Spleen (tissue), 11 donors: Measurements from ENCODE around the gene HMSD. TPM values are rescaled to one million over a fixed set of nuclear protein-coding genes. Genes with fewer than 3 reads are reported as not detected.

Source experiments
- DNase-seq: peaks from one replicate; pipeline ENCODE4 v3.0.0-alpha.2; 2020
- H3K27ac ChIP-seq, 8 donors: fragments of 200-600 bp; sonication (generic) in 7 of 8; 1 replicate in 4 of 8; 2 replicates in 4 of 8; pipeline versions ENCODE4 v1.5.0 to v1.8.0; 2016 to 2021; ENCODE audit warnings: inconsistent platforms in 4 of 8, mild to moderate bottlenecking in 4 of 8, moderate library complexity in 1 of 8
- H3K27me3 ChIP-seq, 7 donors: fragments of 200-600 bp; sonication (generic) in 6 of 7; replicated peaks in 1 of 7; 1 replicate in 4 of 7; 2 replicates in 3 of 7; pipeline versions ENCODE4 v1.5.0 to v1.8.0; 2016 to 2021; ENCODE audit warnings: inconsistent platforms in 3 of 7, mild to moderate bottlenecking in 1 of 7
- H3K36me3 ChIP-seq, 6 donors: fragments of 200-600 bp; sonication (generic) in 5 of 6; 1 replicate in 4 of 6; 2 replicates in 2 of 6; pipeline versions ENCODE4 v1.5.0 to v1.8.0; 2016 to 2021; ENCODE audit warnings: inconsistent platforms in 2 of 6
- H3K4me1 ChIP-seq, 6 donors: fragments of 200-600 bp; sonication (generic) in 5 of 6; 1 replicate in 3 of 6; 2 replicates in 3 of 6; pipeline versions ENCODE4 v1.5.0 to v1.8.0; 2016 to 2021; ENCODE audit warnings: inconsistent platforms in 3 of 6
- H3K4me3 ChIP-seq, 8 donors: fragments of 200-600 bp; sonication (generic) in 7 of 8; 1 replicate in 4 of 8; 2 replicates in 4 of 8; pipeline versions ENCODE4 v1.5.0 to v1.8.0; 2016 to 2021; ENCODE audit warnings: inconsistent platforms in 4 of 8, mild to moderate bottlenecking in 4 of 8, moderate library complexity in 2 of 8
- H3K9me3 ChIP-seq, 8 donors: fragments of 200-600 bp; sonication (generic) in 7 of 8; 1 replicate in 4 of 8; 2 replicates in 4 of 8; pipeline versions ENCODE4 v1.5.0 to v1.8.0; 2016 to 2021; ENCODE audit warnings: inconsistent platforms in 4 of 8
- POLR2A ChIP-seq, 3 donors: fragments of 450-650 bp; IDR thresholded peaks; one replicate each; pipeline ENCODE4 v1.5.1; 2017; ENCODE audit warnings: antibody characterized with exemption in 3 of 3, mild to moderate bottlenecking in 1 of 3
- POLR2AphosphoS5 ChIP-seq, 3 donors: sonication (generic); formaldehyde crosslinking; IDR thresholded peaks; one replicate each; pipeline ENCODE4 v1.5.1; 2017; ENCODE audit warnings: antibody characterized with exemption in 3 of 3
- WGBS, 5 donors: extraction: QIAGEN DNeasy Blood & Tissue Kit in 3 of 5; methylation state at CpG; one replicate each; pipeline versions ENCODE4 v1.1.5 to v1.1.7; 2013 to 2018; 5-methylcytosine and 5-hydroxymethylcytosine counted together
- intact Hi-C: fragments of 100-400 bp; cut with DNase I; formaldehyde crosslinking; loops from one replicate; pipeline ENCODE4 v1.15.0; 2023; ENCODE audit warnings: low total_unique reads
- polyA plus RNA-seq, 3 donors: library from polyadenylated mRNA; stranded (reverse); fragments of 200-250 nt; gene quantifications; one replicate each; pipeline ENCODE4 v1.2.1, GENCODE V29; 2013
- total RNA-seq, 7 donors: library from RNA; depleted of rRNA in 3 of 7; stranded (reverse); fragments of >200 nt in 3 of 7; fragmentation: NEBNext Ultra II Directional in 4 of 7; extraction: Animal tissue kit (Norgen Biotek cat#: 25700) in 4 of 7; gene quantifications; one replicate each; pipeline versions ENCODE4 v1.1.0 to v1.2.1, GENCODE V29; 2016 to 2021
- TF ChIP-seq, protein P1 (sequence below), 11 experiments: fragments of 200-600 bp in 7 of 11; fragments of 450-650 bp in 4 of 11; sonication (generic) in 4 of 11; IDR thresholded peaks in 8 of 11; conservative IDR thresholded peaks in 3 of 11; 1 replicate in 7 of 11; 2 replicates in 4 of 11; pipeline versions ENCODE4 v1.4.0 to v1.8.0; 2016 to 2021; ENCODE audit warnings: antibody characterized with exemption in 11 of 11, inconsistent platforms in 4 of 11, mild to moderate bottlenecking in 1 of 11
- donor health status: healthy with polysubstance abuse.
- donor health status: DM: no; HTN: no; CAD: no; lungs with moderate emphysema.
- donor health status: DM: no; HTN: no; CAD: no.
- donor health status: Bipolar disorder and iron deficiency.
- donor health status: healthy.
- donor health status: DM: no; HTN: no; CAD: no.
- donor health status: DM: yes; HTN: yes; CAD: no.

Gene HMSD
- total and polyA plus RNA-seq, 10 donors = 0.23 to 2.2 (median 0.62) TPM; not detected in 3

DNA sequence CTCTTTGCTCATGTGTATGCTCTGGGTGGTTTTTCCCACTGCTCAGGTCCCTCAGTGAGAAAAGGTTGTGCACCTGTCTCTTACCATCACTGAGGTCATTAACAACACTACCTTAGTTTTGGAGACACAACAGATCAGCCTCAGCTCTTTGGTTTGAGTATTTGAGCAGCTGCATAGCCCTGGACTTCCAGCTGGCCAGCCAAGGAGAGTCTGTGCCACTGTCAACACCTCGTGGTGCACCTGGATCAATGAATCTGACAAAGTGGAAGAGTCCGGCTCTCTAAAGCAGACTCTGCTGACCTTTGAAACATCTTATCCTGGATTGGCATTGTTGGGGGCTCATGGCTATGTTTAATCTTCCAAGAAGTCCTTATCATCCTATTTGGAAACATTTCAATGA, 50.8 kb downstream of the HMSD start:
- Histone ChIP-seq H3K9me3 (peaks cover 0 to 26% (median 25%) of the 10 kb centered on the region in 8 donors), H3K36me3 (peaks cover 0 to 10% (median 0%) of the 10 kb centered on the region in 6 donors), H3K27ac (no peak overlapping the region), H3K27me3 (peaks cover 0 to 10% (median 3%) of the 10 kb centered on the region in 7 donors), H3K4me3 (no peak overlapping the region), H3K4me1 (no peaks in the 10 kb centered on the region)
- intact Hi-C loops = no loop called here
- DNase-seq = no peak
- 80 to 93% (median 84%) methylated on average over 2 of the region's 2 CpGs for WGBS, 5 donors
- TF ChIP-seq, protein P1, sequence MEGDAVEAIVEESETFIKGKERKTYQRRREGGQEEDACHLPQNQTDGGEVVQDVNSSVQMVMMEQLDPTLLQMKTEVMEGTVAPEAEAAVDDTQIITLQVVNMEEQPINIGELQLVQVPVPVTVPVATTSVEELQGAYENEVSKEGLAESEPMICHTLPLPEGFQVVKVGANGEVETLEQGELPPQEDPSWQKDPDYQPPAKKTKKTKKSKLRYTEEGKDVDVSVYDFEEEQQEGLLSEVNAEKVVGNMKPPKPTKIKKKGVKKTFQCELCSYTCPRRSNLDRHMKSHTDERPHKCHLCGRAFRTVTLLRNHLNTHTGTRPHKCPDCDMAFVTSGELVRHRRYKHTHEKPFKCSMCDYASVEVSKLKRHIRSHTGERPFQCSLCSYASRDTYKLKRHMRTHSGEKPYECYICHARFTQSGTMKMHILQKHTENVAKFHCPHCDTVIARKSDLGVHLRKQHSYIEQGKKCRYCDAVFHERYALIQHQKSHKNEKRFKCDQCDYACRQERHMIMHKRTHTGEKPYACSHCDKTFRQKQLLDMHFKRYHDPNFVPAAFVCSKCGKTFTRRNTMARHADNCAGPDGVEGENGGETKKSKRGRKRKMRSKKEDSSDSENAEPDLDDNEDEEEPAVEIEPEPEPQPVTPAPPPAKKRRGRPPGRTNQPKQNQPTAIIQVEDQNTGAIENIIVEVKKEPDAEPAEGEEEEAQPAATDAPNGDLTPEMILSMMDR (IDR thresholded peaks at IDR 0.05 in 8 of 11, conservative IDR thresholded peaks at IDR 0.05 in 3 of 11) = no peak
- TF ChIP-seq POLR2A (IDR thresholded peaks at IDR 0.05) (no peak), POLR2AphosphoS5 (IDR thresholded peaks at IDR 0.05) (no peak)

DNA sequence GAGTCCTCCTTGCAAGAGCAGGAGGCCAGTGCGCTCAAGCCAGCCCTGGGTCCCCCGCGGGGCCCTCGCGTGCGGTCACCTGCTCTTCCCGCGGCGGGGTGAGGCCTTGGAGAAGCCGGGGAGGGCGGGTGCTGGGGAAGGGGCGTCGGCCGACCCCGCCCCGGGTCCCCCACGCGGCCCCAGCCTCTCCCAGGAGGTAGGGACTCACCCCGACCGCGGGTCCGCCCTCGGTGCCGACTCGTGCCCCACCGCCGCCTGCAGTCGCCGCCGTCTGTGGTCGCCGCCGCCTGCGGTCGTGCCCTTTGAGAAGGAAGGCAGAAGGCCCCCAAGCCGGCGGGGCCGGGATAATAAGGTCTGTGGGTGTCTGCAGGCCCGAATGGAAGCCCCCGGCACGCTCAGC, 53.5 kb downstream of the HMSD start:
- TF ChIP-seq, protein P1 (IDR thresholded peaks at IDR 0.05 in 8 of 11, conservative IDR thresholded peaks at IDR 0.05 in 3 of 11) = no peak
- no peak for TF ChIP-seq POLR2A (IDR thresholded peaks at IDR 0.05)
- no peak for TF ChIP-seq POLR2AphosphoS5 (IDR thresholded peaks at IDR 0.05)
- 57 to 77% (median 61%) methylated on average over 23 to 41 of the region's 41 CpGs for WGBS, 5 donors
- Histone ChIP-seq H3K9me3 (no peaks in the 10 kb centered on the region), H3K36me3 (no peaks in the 10 kb centered on the region), H3K4me1 (no peaks in the 10 kb centered on the region), H3K4me3 (no peak overlapping the region), H3K27me3 (peaks cover 0 to 10% (median 3%) of the 10 kb centered on the region in 7 donors), H3K27ac (no peak overlapping the region)
- DNase-seq = no peak
- intact Hi-C loops = no loop called here

DNA sequence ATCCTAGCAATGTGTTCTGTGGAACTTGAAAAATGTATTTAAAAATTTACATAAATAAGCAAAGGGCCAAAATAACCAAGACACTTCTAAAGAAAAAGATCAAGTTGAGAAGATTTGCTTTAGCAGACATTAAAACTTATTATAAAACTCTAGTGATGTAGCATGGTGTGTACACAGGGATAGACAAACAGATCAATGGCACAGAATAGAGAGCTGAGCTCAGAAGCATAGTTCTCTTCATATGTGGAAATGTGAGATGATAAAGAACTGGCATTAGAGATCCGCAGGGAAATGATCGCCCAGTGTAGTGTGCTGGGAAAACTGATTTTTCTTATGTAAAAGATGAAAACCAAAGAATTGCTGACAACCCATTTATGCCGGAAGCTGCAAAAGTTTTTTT, 60.2 kb downstream of the HMSD start:
- Histone ChIP-seq H3K4me3 (no peak overlapping the region), H3K4me1 (no peaks in the 10 kb centered on the region), H3K27me3 (no peaks in the 10 kb centered on the region), H3K36me3 (no peaks in the 10 kb centered on the region), H3K27ac (no peak overlapping the region), H3K9me3 (no peaks in the 10 kb centered on the region)
- DNase-seq = no peak
- 78 to 93% (median 83%) methylated on average over 3 of the region's 3 CpGs for WGBS, 5 donors
- TF ChIP-seq POLR2A (IDR thresholded peaks at IDR 0.05) = no peak
- TF ChIP-seq, protein P1 (IDR thresholded peaks at IDR 0.05 in 8 of 11, conservative IDR thresholded peaks at IDR 0.05 in 3 of 11) = no peak
- no peak for TF ChIP-seq POLR2AphosphoS5 (IDR thresholded peaks at IDR 0.05)
- intact Hi-C loops = no loop called here

Other genes starting within 250 kb of the HMSD start
- gene SERPINB11, start 246.3 kb upstream of the HMSD start, total RNA-seq = not detected
- not detected for gene SERPINB11, start 246.3 kb upstream of the HMSD start, polyA plus RNA-seq
- gene SERPINB7, start 173.9 kb upstream of the HMSD start, total RNA-seq = not detected
- gene SERPINB7, start 173.9 kb upstream of the HMSD start, polyA plus RNA-seq = not detected
- 1 to 10 TPM in 2 of 7 donors, under 1 TPM in 2, not detected in 3; 0.38 to 2.3 (median 1.2) TPM for gene SERPINB2, start 61.6 kb upstream of the HMSD start, total RNA-seq
- gene SERPINB2, start 61.6 kb upstream of the HMSD start, polyA plus RNA-seq = under 1 TPM in 2 of 3 donors, not detected in 1; 0.10 to 0.13 TPM
- 1 to 10 TPM in 3 of 7 donors, under 1 TPM in 3, not detected in 1; 0.34 to 5.6 (median 1.2) TPM for gene SERPINB10, start 41.3 kb upstream of the HMSD start, total RNA-seq
- gene SERPINB10, start 41.3 kb upstream of the HMSD start, polyA plus RNA-seq = under 1 TPM; 0.07 to 0.51 (median 0.12) TPM
- 10 to 100 TPM; 14.0 to 23.4 (median 15.4) TPM for gene SERPINB8, start 20.8 kb downstream of the HMSD start, total RNA-seq
- 1 to 10 TPM; 4.6 to 5.9 (median 5.3) TPM for gene SERPINB8, start 20.8 kb downstream of the HMSD start, polyA plus RNA-seq
- gene LINC00305, start 199.8 kb downstream of the HMSD start, total RNA-seq = not detected
- not detected for gene LINC00305, start 199.8 kb downstream of the HMSD start, polyA plus RNA-seq